HG03571 (cell line): ENCODE results near the gene GUK1.

Source experiments
- ATAC-seq: cut with Tn5 transposase; IDR thresholded peaks from one replicate; pipeline ENCODE4 v1.9.1; 2021; ENCODE audit not compliant: unreplicated experiment

Gene GUK1

DNA sequence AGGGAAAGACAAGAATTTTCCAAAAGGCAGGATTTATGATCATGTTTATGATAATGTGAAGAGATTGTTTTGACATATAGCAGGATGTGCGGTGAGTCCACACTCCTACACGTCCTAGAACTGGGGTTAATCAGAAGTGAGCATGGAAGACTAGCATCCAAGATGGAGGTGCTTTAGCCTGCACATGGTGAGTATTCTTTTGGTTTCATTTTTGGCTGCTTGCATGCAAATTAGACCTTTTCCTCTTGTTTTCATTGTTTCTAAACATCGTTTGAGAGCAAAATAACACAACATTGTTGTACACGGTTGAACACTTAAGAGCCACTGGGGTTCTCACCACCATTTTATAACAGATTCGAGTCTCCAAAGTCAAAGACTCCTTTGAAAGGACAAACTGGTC lies 14.9 kb upstream of the GUK1 start:
- no peak for ATAC-seq

DNA sequence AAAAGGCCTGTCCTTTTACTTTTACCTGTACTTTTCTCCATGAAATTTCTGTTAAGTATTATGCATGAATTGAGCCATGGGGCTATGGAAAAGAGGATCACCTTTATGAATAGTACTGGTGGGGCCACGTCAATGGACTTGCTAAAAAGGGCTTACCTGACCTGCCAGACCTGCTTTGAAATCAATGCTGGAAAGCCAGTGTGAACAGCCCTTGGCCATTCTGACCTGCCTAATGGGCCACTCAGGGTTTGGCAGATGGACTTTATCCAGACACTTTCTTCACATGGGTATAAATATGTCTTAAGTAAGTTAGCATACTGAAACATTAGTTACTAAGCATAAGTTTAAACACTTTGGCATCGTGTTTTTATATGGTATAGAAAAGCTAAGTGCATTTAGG lies 8.3 kb upstream of the GUK1 start:
- ATAC-seq = no peak

DNA sequence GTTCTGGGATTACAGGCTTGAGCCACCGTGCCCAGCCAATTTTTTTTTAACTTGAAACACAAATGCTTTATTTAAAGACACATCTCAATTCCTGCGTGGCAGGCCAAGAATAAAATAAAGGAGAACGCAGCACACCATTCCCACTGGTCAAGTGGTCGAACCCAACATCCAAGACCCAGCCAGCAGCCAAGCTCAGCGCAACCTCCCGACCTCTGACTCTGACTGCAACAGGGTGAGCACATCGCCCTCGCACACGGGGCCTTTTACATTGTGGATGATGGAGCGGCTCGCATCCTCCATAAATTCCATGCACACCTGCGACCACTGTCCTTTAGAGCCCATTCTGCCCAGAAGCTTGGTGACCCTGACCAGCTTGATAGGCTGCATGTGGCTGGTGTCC lies 5.5 kb upstream of the GUK1 start:
- no peak for ATAC-seq

DNA sequence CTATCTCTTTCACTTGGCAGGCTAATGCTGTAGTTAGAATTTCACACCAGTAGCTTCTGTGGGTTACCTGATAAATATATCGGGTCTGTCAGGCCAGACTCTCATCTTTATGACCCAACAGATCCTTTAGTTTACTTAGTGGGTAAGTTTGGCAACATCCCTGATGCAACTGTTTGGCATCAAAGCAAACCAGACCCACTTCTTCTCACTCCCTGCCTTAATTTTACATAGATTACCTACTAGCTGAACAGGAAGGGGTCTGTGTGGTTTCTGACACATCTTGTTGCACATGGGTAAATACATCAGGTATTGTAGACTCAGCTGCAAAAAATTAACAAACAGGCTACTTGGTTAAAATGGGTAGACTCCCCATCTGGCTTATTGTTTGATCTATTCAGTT lies 3.2 kb upstream of the GUK1 start:
- no peak for ATAC-seq

DNA sequence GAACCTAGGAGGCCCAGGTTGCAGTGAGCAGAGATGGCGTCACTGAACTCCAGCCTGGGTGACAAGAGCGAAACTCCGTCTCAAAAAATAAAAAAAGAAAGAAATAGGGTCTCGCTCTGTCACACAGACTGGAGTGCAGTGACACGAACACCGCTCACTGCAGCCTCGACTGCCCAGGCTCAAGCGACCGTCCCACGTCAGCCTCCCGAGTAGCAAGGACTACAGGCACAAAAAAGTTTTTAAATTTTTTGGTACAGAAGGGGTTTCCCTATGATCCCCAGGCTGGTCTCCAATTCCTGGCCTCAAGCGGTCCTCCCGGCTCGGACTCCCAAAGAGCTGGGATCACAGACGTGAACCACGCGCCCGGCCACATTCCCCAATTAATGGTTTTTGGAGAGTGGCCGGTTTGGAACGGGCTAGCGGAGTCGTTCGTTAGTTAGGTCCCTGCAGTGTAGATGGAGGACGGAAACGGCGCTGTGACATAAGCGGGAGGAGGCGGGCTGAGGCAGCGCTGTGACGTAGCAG lies 611 bp upstream of the GUK1 start:
- no peak for ATAC-seq

DNA sequence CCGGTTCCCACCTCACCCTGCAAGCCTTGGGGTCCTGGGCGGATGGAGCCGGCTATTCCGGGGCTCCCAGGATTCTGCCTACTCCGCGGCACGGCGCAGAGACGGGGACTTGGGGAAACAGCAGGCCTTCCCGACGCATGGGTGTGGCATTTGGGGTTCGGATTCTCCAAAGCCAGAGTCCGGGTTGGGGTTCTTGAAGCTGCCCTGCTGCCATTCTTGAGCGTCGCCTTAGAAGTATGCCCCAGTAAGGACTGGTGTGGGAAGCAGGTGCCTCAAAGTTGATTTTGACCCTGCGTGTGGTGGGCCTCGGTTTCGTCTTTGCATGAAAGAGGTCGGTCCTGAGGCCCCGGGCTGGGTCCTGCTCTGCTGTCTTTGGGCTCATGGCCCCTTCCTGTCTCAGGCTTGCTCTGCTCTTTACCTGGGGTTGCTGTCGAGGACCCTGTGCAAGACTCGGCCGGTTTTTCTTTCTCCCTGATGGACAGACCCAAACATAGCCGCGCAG lies 696 bp downstream of the GUK1 start:
- no peak for ATAC-seq

DNA sequence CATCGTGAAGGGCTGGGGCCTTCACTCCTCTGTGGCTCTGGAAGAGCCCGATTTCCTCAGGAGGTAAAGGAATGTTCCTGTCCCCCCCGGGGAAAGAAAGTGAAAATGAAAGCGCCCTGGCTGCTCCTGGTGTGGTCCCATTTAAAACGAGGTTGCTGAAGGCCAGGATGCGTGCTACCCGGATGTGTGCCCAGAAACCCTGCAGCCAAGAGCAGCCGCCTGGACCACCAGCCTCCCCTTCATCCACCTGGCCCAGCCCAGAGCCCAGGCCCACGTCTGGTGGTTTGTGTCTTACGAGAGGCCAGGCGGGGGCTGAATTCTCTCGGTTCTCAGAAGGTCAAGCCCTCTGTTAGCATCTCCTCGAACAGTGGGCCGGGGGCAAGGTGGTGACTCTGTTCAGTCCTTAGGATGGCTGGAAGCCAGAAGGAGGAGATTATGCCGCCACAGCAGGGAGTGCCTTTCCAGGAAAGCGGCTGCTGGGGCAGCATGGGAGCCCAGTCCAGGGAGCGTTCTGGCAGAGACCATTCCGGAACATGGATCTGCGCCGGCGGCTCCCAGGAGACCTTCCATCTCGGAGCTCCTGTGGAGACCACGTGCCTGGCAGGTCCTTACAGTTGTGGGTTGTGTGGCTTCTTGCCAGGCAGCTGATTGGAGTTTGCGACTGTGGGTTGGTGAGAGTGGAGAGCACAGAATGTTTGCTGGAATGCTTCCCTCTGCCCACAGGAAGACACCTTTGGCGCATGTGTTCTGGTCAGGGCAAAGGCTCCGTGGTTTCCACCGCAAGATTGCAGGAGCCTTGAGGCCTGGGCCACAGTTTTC lies 1.4 kb downstream of the GUK1 start:
- ATAC-seq = no peak

DNA sequence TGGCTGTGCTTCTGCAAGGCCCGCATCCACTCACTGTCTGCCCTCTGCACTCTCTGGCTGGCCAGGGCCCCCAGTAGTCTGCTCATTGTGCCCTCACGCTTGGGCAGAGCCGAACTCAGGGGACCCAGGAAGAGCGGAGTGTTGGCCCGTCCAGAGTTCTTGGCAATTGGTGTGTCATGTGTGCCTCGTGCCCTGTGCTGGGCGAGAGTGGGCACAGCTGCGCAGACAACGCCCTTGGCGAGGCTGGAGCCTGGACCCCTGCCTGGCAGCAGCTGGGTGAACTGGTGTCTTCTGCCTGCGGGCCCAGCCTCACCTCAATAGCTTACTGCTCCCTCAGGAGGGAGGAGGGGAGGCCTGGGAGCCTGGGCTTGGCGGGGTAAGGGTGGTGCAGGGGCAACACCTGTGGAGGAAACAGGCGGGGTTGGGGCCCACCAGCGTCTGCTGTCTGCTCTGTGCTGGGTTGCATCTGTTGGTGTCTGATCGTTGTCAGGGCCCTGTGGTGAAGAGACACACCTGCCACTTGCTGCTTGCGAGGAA lies 2.1 kb downstream of the GUK1 start:
- ATAC-seq = no peak

DNA sequence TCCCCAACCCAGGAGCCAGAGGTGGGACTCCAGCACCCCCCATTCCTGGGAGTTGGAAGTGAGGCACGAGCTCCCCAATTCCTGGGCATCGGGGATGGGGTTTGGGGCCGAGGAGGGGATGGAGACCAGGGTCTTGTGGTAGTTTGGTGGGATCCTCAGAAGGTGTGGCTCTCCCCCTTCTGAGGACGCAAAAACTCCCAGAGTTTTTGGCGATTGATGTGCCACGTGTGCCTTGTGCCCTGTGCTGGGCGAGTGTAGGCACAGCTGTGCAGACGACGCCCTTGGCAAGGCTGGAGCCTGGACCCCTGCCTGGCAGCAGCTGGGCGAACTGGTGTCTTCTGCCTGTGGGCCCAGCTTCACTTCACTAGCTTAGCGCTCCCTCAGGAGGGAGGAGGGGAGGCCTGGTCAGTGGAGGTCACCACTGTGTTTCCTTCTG lies 2.6 kb downstream of the GUK1 start:
- no peak for ATAC-seq

DNA sequence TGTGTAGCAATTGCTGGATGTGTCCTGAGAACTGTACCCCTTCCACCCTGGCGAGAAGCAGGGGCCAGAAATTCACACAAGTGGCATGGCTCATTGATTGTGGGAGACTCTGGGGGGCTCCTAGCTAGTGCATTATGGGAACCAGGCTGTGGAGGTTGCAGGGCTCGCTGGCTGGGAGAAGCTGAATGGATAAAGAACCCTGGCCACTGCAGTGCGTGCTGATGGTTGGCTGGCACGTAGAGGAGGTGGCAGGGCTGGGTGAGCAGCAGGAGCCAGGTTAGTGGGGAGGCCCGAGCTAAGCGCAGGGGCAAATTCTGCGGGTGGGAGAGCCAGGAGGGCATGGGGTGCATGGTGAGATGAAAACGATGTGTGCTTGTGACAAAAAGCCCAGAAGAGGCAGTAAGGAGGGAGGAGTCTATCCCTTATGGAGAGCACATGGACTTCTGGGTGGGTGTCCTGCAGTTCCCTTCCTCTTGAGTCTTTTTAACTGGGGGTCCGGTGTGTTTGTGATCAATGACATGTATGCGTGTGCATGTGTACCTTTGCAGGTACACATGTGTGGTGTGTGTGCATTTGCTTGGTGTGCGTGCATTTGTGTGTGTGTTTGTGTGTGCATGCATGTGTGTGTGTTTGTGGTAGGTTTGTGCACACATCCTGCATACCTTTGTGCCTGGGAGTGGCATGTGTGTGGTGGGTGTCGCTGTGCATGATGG lies 3.6 kb downstream of the GUK1 start:
- no peak for ATAC-seq

DNA sequence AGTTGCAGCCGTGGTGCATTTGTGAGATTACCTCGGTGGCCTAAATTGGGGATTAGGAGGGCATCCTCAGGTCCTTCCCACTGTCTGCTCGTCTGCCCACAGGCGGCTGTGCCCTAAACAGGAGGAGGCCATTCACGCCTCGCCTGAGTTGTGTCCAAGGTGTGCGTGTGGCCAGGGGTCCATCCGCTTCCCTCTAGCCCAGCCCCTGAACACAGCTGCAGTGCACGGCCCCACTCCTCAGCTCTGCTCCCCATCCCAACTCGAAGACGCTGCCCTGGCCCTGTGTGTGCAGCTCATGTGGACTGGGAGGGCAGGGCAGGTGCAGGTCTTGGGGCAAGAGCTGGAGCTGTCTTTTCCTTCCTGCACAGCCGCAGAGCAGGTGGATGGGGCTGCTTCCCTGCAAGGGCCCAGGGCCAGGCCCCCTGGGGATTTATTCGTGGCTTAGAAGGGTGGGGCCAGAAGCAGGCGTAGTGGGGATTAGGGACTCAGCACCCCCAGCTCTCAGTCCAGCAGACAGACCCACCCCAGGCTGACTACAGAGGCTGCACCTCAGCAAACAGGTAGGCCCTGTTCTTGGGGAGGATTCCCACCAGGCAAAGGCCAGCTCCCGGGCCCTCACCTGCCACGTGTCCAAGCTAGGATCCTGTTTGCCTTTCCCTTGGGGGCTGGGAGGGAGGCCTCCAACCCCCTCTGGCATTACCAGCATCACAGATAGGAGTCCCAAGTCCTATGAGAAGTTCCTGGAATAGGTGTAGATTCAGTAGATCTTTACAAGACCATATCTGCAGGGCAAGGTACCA lies 4.3 kb downstream of the GUK1 start:
- ATAC-seq = no peak

DNA sequence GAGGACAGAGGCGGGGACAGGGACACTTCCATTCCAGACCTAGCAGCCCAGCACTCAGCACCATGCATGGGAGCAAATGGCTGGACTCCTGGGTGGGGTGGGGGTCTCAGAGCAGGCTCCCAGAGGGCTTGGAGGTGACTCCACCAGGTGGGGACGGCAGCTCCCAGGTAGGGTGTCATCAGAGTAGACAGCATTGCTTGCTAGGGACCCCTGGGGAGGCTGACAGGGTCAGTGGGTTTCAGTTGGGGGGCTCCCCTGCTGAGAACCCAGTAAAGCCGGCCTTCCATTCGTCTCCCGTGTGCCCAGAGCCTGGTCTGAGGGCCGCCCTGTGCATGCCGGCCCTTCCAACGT lies 4.9 kb downstream of the GUK1 start:
- no peak for ATAC-seq

DNA sequence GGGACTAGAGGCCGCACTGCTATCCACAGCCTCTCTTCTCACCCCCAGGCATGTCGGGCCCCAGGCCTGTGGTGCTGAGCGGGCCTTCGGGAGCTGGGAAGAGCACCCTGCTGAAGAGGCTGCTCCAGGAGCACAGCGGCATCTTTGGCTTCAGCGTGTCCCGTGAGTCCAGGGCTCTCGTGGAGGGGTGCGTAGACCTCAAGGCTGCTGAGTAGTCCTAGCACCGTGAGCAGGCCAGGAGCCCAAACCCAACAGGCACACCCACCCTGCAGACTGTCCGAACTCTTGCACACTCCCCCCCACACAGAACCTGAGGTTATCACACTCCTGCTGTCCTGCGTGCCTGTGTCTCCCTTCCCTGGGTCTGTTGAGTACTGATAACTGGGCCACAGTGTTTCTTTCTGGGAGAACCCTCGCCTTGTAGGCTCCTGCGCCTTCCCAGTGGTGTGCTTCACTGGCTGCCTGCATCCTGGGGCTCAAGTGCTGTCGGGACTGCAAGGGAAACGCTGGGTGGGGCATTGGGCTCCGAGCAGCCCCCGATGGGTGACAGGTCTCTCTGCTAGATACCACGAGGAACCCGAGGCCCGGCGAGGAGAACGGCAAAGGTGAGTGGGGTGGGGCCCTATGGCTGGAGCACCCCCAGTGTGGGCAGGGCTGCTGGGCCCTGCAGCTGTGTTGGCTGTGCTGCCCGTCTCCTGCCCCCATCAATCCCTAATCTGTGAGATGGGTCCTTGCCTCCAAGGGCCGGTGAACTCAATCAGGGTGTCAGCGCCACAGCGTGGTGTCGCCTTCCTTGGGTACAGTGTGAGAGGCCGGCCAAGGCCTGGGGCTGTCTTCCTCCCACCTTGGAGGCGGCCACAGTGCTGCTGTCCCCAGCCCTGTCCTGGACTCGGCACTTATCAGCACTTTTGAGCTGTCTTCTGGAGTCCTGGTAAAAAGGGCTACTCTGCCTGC lies 5.7 kb downstream of the GUK1 start:
- ATAC-seq = no peak

DNA sequence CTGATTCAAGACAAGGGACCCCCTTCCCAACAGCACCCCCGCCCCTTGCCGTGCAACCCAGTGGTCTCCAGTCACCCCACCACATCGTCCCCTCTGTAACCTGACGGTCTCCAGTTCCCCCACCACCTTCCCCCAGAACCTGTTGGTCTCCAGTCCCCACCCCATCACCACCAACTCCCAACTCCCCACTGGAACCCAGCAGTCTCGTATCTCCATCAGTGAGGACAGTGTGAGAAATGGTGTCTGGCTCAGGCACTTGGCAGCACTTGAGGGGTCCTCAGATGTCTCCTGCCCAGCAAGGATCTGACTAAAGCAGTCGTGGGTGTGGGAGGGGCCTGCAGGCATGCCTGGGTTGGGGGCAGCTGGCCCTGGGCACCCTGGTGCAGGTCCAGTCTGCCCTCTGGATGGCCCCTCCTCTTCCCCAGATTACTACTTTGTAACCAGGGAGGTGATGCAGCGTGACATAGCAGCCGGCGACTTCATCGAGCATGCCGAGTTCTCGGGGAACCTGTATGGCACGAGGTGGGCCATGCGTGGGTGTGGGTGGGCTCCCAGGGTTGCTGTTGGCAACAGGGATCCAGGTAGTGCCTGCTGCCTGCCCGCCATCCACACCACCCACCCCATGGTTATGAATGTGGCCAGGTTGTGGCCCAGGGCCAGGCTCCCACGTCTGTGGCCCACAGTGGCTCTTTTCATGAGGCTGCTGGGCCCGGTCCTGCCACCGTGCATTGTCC lies 6.5 kb downstream of the GUK1 start:
- ATAC-seq = no peak

DNA sequence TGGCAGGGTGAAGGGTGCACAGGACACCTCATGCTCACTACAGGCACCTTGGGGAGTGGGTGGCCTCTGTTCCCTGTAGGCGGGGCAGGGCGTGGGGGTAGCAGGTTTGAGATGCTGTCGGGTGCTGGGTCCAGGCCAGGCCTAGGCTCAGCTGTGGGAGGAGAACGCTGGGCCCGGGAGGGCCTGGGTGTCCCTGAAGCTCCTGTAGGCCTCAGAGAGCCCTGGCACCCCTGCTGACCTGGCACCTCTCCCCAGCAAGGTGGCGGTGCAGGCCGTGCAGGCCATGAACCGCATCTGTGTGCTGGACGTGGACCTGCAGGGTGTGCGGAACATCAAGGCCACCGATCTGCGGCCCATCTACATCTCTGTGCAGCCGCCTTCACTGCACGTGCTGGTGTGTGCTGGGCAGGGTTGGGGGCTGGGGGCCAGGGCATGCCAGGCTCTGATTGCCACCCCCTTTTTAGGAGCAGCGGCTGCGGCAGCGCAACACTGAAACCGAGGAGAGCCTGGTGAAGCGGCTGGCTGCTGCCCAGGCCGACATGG lies 7.1 kb downstream of the GUK1 start:
- no peak for ATAC-seq

DNA sequence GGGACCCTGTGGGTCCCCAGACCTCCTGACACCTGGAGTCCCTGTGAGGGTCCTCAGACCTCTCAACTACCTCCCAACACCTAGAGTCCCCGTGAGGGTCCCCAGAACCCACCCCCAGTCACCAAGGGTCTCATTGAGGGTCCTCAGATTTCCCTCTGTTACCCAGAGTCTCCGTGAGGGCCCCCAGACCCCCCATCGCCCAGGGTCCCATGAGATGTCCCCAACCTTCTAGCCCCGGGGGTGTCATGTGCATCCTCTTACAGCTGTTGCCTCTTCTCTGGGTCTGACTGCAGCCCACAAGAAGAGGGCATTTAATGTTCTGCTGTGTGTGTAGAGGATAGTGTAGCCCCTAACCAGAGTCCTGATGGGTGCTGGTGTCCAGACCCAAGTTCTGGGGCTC lies 7.7 kb downstream of the GUK1 start:
- no peak for ATAC-seq

DNA sequence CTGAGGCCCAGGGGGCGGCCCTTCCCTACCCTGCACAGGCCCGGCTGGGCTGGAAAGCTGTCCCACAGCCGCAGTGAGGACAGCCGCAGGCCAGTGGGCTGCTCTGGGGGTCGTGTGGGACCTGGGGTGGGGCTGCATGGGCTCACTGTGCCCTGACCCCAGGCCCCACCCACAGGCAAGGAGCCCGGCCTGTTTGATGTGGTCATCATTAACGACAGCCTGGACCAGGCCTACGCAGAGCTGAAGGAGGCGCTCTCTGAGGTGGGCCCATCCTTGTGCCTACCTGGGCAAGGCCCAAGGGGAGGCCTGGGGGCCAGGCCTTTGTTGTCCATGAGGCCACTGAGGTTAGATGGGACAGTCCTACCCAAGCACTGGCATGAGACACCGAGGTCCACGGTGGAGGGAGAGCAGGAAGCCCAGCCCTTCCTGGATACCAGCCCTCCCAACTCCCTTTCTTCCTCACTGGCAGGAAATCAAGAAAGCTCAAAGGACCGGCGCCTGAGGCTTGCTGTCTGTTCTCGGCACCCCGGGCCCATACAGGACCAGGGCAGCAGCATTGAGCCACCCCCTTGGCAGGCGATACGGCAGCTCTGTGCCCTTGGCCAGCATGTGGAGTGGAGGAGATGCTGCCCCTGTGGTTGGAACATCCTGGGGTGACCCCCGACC lies 8.2 kb downstream of the GUK1 start:
- no peak for ATAC-seq

DNA sequence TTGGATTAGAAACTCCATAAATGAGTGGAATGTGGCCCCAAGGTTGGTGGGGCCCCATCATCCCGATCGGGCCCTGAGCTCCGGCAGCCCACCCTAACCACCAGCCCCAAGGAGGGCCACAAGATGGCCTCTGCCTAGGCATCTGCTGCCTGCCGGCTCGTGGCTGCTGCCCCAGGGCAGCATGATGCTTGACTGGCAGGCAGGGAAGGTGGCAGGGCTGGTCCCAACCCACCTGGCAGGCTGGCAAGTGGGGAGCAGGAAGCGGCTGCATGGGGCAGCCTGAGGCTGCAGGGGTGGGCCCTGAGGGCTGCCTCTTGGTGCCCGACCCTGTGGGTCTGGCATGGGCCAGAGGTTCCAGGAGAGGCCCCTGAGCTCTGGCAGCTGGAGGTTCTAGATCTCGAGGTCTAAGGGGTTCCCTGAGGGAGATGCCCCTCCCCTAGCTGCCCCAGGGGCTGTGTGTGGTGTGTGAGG lies 8.9 kb downstream of the GUK1 start:
- no peak for ATAC-seq
